HG03060 (cell line): ENCODE results near the gene PRODH2.

Experiments
- ATAC-seq: cut with Tn5 transposase; IDR thresholded peaks from one replicate; pipeline ENCODE4 v1.9.1; 2021; ENCODE audit warnings: low read depth, moderate number of reproducible peaks; ENCODE audit not compliant: unreplicated experiment

The PRODH2 gene, protein sequence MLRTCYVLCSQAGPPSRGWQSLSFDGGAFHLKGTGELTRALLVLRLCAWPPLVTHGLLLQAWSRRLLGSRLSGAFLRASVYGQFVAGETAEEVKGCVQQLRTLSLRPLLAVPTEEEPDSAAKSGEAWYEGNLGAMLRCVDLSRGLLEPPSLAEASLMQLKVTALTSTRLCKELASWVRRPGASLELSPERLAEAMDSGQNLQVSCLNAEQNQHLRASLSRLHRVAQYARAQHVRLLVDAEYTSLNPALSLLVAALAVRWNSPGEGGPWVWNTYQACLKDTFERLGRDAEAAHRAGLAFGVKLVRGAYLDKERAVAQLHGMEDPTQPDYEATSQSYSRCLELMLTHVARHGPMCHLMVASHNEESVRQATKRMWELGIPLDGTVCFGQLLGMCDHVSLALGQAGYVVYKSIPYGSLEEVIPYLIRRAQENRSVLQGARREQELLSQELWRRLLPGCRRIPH

GRCh38 chr19:35812220-35813042 is at the start of gene PRODH2:
PRODH2 (minus strand) TSS chr19:35812845; CDS start chr19:35812805, 40 bp downstream.
- no peak for ATAC-seq

GRCh38 chr19:35861640-35862160 is 49.1 kb upstream of the PRODH2 start:
- ATAC-seq: no peak

- no peak for ATAC-seq
These were observed 48.4 kb upstream of the PRODH2 start for GRCh38 chr19:35860818-35861639.

DNA sequence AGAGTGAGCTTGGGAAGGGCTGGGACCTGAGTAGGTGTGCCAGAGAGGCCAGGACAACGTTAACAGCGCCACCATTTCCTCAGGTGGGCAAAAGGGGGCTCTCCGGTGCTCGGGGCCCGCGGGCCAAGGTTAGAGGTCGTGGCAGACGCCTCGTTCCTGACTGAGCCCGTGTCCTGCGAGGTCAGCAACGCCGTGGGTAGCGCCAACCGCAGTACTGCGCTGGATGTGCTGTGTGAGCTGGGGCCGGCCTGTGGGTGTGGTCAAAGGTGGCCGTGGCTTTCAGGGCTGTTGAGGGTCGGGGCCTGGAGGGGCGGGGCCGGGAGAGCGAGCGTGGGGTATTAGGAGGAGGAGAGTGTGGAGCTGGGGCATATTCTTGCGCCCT is 47.8 kb upstream of the PRODH2 start:
- ATAC-seq: no peak

GRCh38 chr19:35859414-35859813 is 46.8 kb upstream of the PRODH2 start:
- ATAC-seq: no peak

DNA sequence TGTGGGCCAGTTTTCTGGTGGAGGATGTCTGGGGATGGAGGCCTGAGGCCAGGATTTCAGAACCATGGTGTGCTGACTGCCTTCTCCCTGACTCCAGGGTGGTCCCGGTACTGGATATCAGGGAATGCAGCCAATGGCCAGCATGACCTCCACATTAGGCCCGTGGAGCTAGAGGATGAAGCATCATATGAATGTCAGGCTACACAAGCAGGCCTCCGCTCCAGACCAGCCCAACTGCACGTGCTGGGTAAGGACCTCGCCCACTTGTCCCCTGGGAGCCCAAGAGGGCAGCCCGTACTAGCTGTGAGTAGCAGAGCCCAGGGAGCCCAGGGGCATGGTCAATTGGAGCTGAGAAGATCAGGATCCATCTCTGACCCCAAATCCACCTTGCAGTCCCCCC is 45.7 kb upstream of the PRODH2 start:
- ATAC-seq: no peak

DNA sequence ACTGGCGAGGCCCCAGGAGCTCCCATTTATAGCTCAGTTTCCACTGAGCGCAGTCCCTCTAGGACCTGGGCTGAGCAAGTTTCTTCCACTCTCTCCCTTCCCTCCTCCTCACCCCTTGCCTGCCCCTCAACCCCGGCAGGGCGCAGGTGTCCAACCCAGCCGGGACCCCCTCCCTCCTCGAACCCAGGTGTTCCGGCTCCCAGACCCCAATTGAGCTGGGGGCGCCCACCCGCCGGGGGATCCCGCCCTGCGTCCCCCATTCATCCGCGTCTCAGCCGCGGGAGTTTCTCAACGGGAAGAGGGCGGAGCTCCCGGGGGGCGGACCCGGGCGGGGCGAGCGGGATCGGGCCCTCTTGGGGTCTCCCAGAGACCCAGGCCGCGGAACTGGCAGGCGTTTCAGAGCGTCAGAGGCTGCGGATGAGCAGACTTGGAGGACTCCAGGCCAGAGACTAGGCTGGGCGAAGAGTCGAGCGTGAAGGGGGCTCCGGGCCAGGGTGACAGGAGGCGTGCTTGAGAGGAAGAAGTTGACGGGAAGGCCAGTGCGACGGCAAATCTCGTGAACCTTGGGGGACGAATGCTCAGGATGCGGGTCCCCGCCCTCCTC is 44.0 kb upstream of the PRODH2 start, which contains the start of gene KIRREL2:
Gene KIRREL2, plus strand, starts transcription at position 366 of the 604 bp plus-strand sequence. Its CDS starts 209 bp downstream, at position 575.
- ATAC-seq: no peak

GRCh38 chr19:35853038-35853756 is 40.6 kb upstream of the PRODH2 start:
- ATAC-seq: no peak

GRCh38 chr19:35852029-35852780 is 39.6 kb upstream of the PRODH2 start, which contains the start of gene NPHS1:
NPHS1 (minus strand) TSS chr19:35852504; CDS start chr19:35851837, 667 bp downstream.
- no peak for ATAC-seq

GRCh38 chr19:35851213-35852028 is 38.8 kb upstream of the PRODH2 start:
- no peak for ATAC-seq

- ATAC-seq: no peak
These were observed 36.4 kb upstream of the PRODH2 start for GRCh38 chr19:35848919-35849505.

DNA sequence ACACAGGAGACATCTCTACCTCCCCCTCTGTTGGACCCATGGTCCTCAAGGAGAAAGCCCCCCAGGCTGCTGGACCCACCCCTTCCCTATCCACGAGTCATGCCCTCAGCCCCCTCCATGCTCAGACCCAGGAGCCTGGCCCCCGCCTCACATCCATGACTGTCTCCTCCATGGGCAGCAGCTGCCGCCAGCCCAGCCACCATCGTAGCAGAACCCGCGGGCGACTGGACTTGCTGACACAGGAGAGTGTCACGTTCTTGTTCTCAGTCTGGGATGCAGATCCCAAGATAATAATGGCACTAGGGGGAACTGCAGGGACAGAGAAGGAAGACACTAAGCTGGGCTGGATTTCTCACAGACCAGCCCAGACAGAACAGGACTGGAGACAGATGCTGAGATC is 35.8 kb upstream of the PRODH2 start:
- ATAC-seq: no peak

GRCh38 chr19:35847911-35848310 is 35.3 kb upstream of the PRODH2 start:
- no peak for ATAC-seq

DNA sequence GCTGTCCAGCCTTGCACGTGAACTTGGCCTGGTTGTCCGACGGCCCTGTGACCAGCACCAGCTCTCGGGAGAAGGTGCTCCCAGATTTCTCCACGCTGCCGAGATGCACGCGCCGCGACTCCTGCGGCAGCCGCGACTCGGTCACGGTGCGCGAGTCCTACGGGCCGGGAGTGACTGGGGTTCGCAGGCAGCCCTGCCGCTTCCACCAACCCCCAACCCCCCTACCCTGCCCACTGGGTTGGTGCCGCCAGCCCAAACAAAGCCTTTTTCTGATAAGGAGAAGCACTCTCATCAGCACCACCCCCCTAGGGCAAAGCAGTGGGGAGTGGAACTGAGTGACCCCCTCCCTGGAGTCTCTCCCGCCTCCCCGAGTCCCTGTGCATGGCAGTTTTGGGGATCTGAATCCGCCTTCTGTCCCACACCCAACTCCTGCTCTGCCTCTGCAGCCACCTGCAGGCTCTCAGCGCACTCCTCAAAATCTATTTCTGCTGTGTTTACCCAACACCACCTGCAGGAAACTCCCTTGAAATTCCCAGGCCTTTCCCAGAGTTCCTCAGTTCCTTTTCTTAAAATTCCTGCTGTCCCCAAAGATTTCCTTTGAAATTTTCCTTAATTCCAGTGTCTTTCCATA is 33.5 kb upstream of the PRODH2 start:
- ATAC-seq: no peak

- ATAC-seq: no peak
These were observed 32.8 kb upstream of the PRODH2 start for GRCh38 chr19:35845215-35846037.
